ENCODE results near the gene ECSIT. TPM values are rescaled to one million over a fixed set of nuclear protein-coding genes. Genes with fewer than 3 reads are reported as not detected.
"Not testable (repeated sequence)": the region's sequence is repeated elsewhere in the genome, so short reads cannot be mapped to it uniquely, and the experiment has no call there.

The ECSIT gene
- total RNA-seq, 6 experiments from 2014 or later: 17.5 to 24.9 (median 19.9) TPM

DNA sequence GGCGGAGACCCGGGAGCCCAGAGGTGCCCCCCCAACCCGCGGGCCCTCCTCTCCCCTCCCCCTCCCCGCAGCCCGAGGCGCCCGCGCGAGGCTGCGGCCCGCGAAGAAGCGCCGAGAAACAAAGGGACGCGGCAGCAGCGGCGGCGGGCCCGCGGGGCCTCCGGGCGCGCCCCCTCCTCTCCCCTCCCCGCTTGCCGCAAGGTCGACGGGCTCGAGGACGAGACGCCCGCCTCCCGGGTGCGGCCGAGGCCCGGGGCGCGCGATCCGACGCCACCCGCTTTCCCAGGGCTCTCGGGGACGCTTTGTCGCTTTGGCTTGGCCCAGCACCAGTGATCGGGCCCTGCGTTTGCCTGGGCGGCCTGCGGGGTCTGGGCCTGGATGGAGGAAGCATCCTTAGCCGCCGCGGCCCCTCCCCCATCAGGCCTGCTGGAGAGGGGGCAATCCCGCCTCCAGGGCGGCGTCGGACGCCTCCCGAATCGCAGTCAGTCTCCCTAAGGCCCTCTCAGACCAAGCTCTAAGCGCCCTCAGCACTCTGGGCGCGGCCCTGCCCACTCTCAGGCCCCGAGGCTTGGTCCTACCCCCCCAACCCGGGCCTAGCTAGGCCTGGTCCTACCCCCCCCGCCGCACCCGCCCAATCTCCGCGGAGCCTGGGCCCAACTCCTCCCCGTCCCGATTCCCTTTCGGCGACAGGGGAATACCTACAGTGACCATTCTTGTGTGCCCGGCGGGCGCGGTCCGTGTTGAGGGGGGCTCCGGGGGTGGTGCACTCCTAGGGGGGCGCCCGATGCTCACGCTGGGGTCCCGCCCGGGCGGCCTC lies 48.8 kb downstream of the ECSIT start:
- Mint-ChIP-seq H3K27ac (no peak overlapping the region), H3K4me1 (ENCODE audit: low read depth) (no peaks in the 10 kb centered on the region), H3K9me3 (no peaks in the 10 kb centered on the region), H3K4me3 (no peak overlapping the region), H3K27me3 (ENCODE audit: insufficient read depth) (peaks cover 12% of the 10 kb centered on the region), H3K36me3 (ENCODE audit: low read depth) (no peaks in the 10 kb centered on the region)
- no peak for DNase-seq
- no peak for TF ChIP-seq CTCF (IDR thresholded peaks at IDR 0.05)

DNA sequence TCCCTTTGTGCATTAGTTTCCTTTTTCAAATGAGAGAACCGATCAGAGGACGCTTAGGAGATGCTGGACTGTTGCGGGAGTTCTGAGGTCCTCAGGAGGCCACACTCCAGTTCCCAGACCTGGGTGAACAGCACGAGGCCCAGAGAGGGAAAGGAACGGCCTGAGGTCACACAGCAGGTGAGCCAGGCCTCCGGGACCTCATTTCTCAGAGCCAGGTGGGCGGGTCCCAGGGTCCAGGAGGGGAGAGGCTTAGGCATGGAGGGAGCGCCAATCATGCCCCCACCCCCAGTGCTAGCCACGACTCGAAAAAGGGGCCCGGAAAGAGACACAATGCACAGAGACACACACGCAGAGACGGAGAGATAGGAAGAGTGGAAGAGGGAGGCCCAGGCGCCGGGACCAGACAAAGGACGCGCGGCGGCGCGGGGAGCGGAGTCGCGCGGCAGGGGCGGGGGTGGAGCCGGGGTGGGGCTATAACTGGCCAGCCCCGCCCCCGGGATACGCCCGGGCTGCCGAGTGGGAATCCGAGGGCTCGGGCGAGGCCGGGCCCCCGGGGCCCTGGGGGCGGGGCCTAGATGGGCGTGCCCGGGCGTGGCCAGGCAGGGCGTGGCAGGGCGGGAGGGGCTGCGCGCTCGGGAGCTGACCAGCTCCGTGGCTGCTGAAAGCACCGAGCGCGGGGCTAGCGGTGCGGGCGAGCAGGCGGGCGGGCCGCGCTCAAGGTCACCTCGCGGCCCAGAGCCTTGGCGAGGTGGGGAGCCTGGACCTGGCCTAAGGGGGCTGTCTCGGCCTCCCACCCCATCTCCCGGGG lies 49.6 kb downstream of the ECSIT start:
- H3K27ac Mint-ChIP-seq: no peak overlapping the region
- no peak for DNase-seq
- peaks cover 12% of the 10 kb centered on the region for H3K27me3 Mint-ChIP-seq (ENCODE audit: insufficient read depth)
- H3K4me1 Mint-ChIP-seq (ENCODE audit: low read depth): no peaks in the 10 kb centered on the region
- TF ChIP-seq CTCF (IDR thresholded peaks at IDR 0.05): no peak
- H3K9me3 Mint-ChIP-seq: no peaks in the 10 kb centered on the region
- H3K36me3 Mint-ChIP-seq (ENCODE audit: low read depth): no peaks in the 10 kb centered on the region
- no peak overlapping the region for H3K4me3 Mint-ChIP-seq

- no peak overlapping the region for H3K4me3 Mint-ChIP-seq
- H3K4me1 Mint-ChIP-seq (ENCODE audit: low read depth): no peaks in the 10 kb centered on the region
- H3K9me3 Mint-ChIP-seq: no peaks in the 10 kb centered on the region
- peaks cover 12% of the 10 kb centered on the region for H3K27me3 Mint-ChIP-seq (ENCODE audit: insufficient read depth)
- no peak for TF ChIP-seq CTCF (IDR thresholded peaks at IDR 0.05)
- DNase-seq: no peak
- no peaks in the 10 kb centered on the region for H3K36me3 Mint-ChIP-seq (ENCODE audit: low read depth)
- H3K27ac Mint-ChIP-seq: no peak overlapping the region
Measured at GRCh38 chr19:11478167-11479089, 50.5 kb downstream of the ECSIT start.

- Mint-ChIP-seq H3K27ac (no peak overlapping the region), H3K9me3 (no peaks in the 10 kb centered on the region), H3K36me3 (ENCODE audit: low read depth) (no peaks in the 10 kb centered on the region), H3K4me3 (no peak overlapping the region), H3K4me1 (ENCODE audit: low read depth) (no peaks in the 10 kb centered on the region), H3K27me3 (ENCODE audit: insufficient read depth) (peaks cover 12% of the 10 kb centered on the region)
- TF ChIP-seq CTCF (IDR thresholded peaks at IDR 0.05): no peak
- no peak for DNase-seq
Measured at GRCh38 chr19:11475861-11476260, 53.1 kb downstream of the ECSIT start.

DNA sequence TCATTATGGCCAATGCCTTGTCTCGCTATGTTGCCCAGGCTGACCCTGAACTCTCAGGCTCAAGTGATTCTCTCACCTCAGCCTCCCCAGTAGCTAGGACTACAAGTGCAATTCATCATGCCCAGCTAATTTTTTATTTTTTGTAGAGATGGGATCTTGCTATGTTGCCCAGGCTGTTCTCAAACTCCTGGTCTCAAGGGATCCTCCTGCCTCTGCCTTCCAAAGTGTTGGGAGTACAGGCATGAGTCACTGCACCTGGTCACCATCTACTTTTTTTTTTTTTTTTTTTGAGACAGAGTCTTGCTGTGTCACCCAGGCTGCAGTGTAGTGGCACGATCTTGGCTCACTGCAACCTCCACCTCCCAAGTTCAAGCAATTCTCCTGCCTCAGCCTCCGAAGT lies 53.6 kb downstream of the ECSIT start:
- peaks cover 12% of the 10 kb centered on the region for H3K27me3 Mint-ChIP-seq (ENCODE audit: insufficient read depth)
- DNase-seq; H3K27ac Mint-ChIP-seq; H3K4me3 Mint-ChIP-seq; H3K36me3 Mint-ChIP-seq (ENCODE audit: low read depth); H3K9me3 Mint-ChIP-seq; H3K4me1 Mint-ChIP-seq (ENCODE audit: low read depth): not testable (repeated sequence)

All from HFFc6 (cell line).